ENCODE measurements around the gene SLBP.
"Not testable (repeated sequence)": the region's sequence is repeated elsewhere in the genome, so short reads cannot be mapped to it uniquely, and the experiment has no call there.

Gene SLBP

GRCh38 chr4:1673671-1674070, 38.4 kb downstream of the SLBP start:
- DNase-seq = no peak

DNA sequence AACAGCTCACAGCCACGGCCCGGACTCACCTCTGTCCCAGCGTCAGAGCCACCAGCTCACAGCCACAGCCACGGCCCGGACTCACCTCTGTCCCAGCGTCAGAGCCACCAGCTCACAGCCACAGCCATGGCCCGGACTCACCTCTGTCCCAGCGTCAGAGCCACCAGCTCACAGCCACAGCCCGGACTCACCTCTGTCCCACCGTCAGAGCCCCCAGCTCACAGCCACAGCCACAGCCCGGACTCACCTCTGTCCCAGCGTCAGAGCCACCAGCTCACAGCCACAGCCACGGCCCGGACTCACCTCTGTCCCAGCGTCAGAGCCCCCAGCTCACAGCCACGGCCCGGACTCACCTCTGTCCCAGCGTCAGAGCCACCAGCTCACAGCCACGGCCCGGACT, 41.1 kb downstream of the SLBP start:
- not testable (repeated sequence) for DNase-seq

DNA sequence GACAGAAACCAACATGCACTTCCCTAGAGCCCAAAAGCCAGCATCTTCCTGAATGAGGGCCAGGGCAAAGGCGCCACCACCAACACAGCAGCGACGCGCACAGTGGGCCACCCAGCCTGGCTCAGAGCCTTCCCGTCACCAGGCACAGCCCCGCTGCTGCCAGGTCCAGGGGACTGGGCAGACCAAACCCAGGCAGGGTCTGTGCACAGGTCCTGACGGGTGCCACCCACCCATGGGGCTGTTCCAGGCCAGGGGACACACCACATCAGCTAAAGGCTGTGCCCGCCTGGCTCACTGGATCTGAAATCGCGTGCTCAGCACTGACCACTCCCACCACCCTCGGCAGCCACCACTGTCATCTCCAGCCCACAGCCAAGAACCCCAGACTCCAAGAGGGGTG, 41.8 kb downstream of the SLBP start:
- DNase-seq = no peak

- no peak for DNase-seq
These were observed 42.3 kb downstream of the SLBP start for GRCh38 chr4:1669850-1670249.

GRCh38 chr4:1669270-1669669, 42.8 kb downstream of the SLBP start:
- DNase-seq = no peak

DNA sequence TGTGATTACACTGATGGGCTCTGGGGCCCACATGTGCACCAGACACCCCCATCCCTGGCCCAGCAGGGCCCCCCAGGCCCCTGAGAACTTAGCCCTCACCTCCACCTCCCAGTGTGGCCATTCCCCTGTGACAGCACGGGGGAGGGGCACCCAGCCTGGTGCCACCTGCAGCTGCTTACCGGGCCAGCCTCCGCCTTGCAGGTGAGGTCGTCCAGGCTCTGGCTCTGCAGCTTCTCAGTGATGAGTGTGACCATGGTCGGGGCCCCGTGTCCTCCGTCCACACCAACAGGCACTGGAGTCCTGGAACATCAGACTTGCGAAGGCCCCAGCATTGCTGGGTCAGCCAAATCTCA, 43.7 kb downstream of the SLBP start:
- DNase-seq = no peak

DNA sequence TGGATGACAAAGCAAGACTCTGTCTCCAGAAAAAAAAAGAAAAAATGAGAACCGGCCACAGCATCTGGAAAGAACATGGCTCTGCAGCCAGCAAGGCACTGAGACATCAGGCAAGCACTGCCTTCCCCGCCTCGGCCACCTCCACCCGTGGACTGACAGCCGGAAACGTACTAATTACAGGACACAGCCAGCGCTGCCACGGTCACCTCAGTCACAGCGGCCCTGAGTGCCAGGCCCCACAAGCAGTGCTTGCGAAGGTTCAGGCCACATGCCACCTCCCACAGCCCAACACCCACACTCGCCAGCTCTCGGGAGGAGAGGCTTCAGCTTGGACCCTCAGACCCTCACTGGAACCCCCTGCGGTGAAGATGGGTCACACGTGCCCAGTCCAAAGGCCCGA, 44.8 kb downstream of the SLBP start:
- no peak for DNase-seq

- DNase-seq = no peak
These were observed 45.7 kb downstream of the SLBP start for GRCh38 chr4:1666391-1666790.

DNA sequence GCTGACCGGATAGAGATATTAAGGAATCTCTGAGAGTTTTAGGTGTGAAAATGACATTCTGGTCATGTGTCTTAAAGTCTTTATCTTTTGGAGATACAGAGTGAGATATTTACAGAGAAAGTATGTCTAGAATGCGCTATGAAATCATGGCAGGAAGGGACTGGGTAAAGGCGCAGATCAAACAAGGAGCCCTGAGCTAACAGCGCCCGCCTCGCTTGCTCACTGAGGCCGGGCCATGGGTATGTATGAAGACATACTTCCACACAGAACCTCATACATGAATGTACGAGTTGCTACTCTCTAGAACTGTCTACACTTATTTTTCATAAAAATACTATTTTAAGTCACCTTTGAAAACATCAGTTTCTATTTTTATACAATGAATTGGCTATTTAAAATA, 48.0 kb downstream of the SLBP start:
- no peak for DNase-seq

GRCh38 chr4:1663549-1663948, 48.6 kb downstream of the SLBP start:
- no peak for DNase-seq

- no peak for DNase-seq
These were observed 50.4 kb downstream of the SLBP start for GRCh38 chr4:1661695-1662094.

GRCh38 chr4:1660948-1661677, 51.0 kb downstream of the SLBP start:
- DNase-seq = no peak

DNA sequence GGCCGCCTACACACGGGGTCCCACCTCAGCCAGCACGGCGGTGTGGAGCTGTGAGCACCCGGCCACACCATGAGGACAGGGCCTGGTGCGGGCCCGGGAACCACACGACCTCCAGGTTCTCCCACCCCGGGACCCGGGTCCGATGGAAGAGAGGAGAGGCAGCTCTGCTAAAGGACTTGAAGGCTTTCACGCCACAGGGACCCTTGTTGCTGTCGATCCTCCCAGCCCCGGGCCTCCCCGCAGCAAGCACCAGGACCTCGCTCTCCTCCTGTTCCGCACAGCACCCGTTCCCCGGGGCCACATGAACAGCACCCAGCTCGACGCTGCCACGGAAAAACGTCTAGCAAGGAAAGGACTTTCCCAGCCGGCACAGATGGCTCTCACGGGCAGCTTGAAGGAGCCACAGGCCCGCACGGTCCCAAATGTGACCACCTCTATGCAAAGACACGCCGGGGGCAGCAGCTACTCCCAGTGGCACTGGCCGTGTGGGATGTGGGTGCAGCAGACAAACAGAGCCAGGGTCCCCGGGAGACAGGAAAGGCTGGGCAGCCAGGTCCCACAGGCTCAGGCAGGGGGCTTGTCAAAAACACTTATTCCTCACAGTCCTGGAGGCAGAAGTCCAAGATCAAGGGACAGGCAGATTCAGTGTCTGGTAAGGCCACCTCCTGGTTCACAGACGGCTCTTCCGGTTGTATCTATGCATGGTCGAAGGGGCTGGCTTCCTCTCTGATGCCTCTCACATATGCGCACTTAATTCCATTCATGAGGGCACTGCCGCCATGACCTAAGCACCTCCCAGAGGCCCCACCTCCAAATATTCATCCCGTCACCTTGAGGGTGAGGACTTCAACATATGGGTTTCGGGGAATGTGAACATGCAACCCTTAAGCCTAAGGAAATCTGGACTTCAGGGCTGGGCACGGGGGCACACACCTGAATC, 52.7 kb downstream of the SLBP start:
- DNase-seq = no peak

DNA sequence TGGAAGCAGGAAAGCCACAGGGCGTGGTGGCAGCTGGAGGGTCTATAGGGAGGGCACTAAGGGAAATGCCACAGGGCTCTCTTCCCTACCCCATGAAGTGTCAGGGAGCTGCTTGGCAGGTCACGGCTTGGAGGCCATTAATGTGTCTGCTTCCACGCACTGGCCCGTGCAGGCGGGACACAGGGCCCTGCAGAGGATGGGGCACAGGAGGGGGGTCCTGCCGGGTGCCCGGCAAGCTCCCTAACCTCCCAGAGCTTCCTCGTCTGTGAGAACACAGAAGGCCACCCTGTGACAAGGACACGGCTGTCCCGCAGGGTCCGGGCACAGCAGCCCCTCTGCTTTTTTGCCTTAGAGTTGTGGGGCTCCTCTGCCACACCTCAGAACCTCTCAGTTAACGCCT, 53.5 kb downstream of the SLBP start:
- no peak for DNase-seq

- DNase-seq = no peak
These were observed 54.0 kb downstream of the SLBP start for GRCh38 chr4:1658146-1658545.

DNA sequence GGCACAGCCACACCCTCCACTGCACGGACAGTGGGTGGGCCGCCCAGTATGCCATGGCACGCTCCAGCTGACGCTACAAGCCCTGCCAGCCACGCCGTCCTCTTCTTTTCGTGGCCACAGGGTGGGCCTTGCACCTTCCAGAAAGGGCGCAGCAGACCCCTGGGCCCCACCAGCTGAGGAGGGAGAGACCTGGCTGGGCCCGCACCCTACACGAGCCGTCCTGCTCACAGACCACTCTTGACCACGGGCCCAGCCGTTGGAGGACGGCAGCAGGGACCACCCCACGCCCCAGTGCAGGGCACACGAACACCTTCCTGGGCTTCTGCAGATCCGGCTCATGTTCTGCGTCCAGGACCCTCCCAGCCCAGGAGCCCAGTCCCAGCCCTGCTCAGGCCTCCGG, 55.1 kb downstream of the SLBP start:
- no peak for DNase-seq

- DNase-seq = no peak
These were observed 56.0 kb downstream of the SLBP start for GRCh38 chr4:1656132-1656531.

- DNase-seq = no peak
These were observed 56.4 kb downstream of the SLBP start for GRCh38 chr4:1655676-1656075.

GRCh38 chr4:1655081-1655480, 57.0 kb downstream of the SLBP start:
- no peak for DNase-seq

GRCh38 chr4:1654216-1654955, 57.7 kb downstream of the SLBP start:
- DNase-seq = no peak

DNA sequence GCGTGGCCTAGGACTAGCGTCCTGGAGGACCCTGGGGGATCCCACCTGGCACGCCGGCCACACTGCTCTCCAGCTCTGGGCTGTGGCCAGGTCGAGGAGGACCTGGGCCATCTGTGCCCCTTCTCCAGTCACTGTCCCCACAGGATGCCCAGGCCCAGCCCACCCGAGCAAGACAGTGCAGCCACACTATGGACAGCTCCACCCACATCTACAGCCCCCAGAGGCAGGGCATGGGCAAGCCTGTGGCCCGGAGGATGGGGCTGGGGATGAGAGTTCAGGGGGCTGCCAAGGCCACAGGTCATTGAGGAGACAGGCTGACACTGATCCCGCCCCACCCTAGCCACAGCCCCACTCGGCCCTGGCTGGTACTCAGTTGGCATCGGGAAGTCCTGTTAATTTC, 58.3 kb downstream of the SLBP start:
- DNase-seq = no peak

- no peak for DNase-seq
These were observed 60.0 kb downstream of the SLBP start for GRCh38 chr4:1652088-1652487.

GRCh38 chr4:1651609-1652008, 60.5 kb downstream of the SLBP start:
- no peak for DNase-seq

GRCh38 chr4:1648962-1649361, 63.2 kb downstream of the SLBP start:
- no peak for DNase-seq

Data from NCI-H1105 (cell line).